NCI-H2196 (cell line): Measurements from ENCODE around the gene MMP15.
"Not testable (repeated sequence)": the region's sequence is repeated elsewhere in the genome, so short reads cannot be mapped to it uniquely, and the experiment has no call there.

Experiments used
- DNase-seq: peaks from one replicate; lab custom pipeline; 2025; ENCODE audit not compliant: unreplicated experiment; lab: John Stamatoyannopoulos, UW

MMP15 gene

GRCh38 chr16:58048494-58049231 is 23.1 kb downstream of the MMP15 start:
- DNase-seq: no peak

GRCh38 chr16:58049232-58050185 is 24.0 kb downstream of the MMP15 start:
- no peak for DNase-seq

- DNase-seq: no peak
Observed at GRCh38 chr16:58051296-58051695, 25.7 kb downstream of the MMP15 start.

- DNase-seq: no peak
Observed at GRCh38 chr16:58051821-58052603, 26.5 kb downstream of the MMP15 start.

- no peak for DNase-seq
Observed at GRCh38 chr16:58053682-58054005, 28.1 kb downstream of the MMP15 start.

- DNase-seq: no peak
Observed at GRCh38 chr16:58054289-58054688, 28.7 kb downstream of the MMP15 start.

- no peak for DNase-seq
Observed at GRCh38 chr16:58056580-58056979, 31.0 kb downstream of the MMP15 start.

GRCh38 chr16:58057121-58057520 is 31.6 kb downstream of the MMP15 start:
- no peak for DNase-seq

- no peak for DNase-seq
Observed at GRCh38 chr16:58057784-58058183, 32.2 kb downstream of the MMP15 start.

- no peak for DNase-seq
Observed at GRCh38 chr16:58062821-58063220, 37.3 kb downstream of the MMP15 start.

- no peak for DNase-seq
Observed at GRCh38 chr16:58063377-58064076, 38.0 kb downstream of the MMP15 start.

GRCh38 chr16:58070585-58070984 is 45.0 kb downstream of the MMP15 start:
- no peak for DNase-seq

GRCh38 chr16:58072134-58072533 is 46.6 kb downstream of the MMP15 start:
- DNase-seq: not testable (repeated sequence)

GRCh38 chr16:58073086-58073485 is 47.5 kb downstream of the MMP15 start:
- not testable (repeated sequence) for DNase-seq

- DNase-seq: no peak
Observed at GRCh38 chr16:58074657-58075056, 49.1 kb downstream of the MMP15 start.

- no peak for DNase-seq
Observed at GRCh38 chr16:58076514-58076913, 51.0 kb downstream of the MMP15 start.

GRCh38 chr16:58077796-58078195 is 52.2 kb downstream of the MMP15 start:
- DNase-seq: no peak

- not testable (repeated sequence) for DNase-seq
Observed at GRCh38 chr16:58080657-58081056, 55.1 kb downstream of the MMP15 start.

- no peak for DNase-seq
Observed at GRCh38 chr16:58082381-58082780, 56.8 kb downstream of the MMP15 start.

GRCh38 chr16:58084635-58085034 is 59.1 kb downstream of the MMP15 start:
- no peak for DNase-seq

GRCh38 chr16:58085171-58085570 is 59.6 kb downstream of the MMP15 start:
- no peak for DNase-seq
